Measurements from ENCODE around the gene HLA-DMA.

HLA-DMA gene

DNA sequence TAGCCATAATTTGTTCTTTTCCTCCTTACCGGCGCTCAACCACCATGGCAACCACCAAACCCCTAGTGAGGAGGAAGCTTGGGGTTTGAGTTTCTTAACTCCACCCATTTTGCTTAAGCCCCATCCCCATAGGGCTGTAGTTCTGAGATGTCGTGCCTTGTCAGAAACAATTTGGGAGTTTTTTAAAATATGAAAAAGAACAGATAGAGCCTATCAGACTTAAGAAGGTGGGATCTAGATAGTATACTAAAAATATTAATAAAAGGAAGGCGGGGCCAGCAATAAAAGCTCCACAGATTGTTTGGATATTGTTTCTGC lies 21.1 kb upstream of the HLA-DMA start:
- no peak for DNase-seq

DNA sequence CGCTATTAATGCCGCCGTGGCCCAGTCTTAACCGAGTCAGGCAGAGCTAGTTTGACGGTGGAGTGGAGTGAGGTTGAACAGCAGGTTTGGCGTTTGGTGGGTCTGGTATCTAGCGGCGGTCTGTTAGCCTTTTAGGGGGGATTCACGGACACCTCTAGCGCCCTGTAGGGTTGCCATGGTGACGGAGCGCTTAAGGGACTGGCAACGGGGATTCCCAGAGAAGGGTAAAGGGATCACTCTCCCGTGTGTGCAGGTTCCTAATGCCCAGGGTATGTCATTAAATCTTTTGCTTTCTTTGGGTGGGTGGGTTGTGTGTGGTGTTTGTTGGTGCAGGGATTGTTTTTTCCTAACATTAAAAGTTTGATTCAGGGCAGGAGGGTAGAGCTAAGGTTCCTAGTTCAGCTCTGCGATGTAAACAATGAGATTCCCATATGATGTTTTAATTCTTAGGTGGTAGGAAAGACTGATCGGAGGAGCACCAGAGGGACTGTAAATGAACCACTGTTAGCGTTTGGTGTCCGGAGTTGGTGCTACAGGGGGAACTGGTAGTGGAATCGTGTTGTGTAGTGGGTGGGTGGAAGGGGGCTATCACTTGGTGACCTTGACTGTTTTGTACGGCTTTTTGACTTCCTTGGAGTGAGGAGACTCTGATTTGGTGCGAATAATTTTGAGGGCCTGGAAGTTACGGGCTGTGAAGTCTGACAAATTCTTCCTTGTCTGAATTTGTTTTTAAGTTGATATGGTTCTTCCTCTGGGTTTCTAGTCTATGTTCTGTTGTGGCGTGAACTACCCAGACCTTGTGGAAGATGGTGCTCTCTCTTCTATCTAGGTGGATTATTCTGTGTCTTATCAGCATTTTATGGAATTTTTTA lies 20.5 kb upstream of the HLA-DMA start:
- peak in 2 of 4 experiments; percentile 30 to 37 for DNase-seq

DNA sequence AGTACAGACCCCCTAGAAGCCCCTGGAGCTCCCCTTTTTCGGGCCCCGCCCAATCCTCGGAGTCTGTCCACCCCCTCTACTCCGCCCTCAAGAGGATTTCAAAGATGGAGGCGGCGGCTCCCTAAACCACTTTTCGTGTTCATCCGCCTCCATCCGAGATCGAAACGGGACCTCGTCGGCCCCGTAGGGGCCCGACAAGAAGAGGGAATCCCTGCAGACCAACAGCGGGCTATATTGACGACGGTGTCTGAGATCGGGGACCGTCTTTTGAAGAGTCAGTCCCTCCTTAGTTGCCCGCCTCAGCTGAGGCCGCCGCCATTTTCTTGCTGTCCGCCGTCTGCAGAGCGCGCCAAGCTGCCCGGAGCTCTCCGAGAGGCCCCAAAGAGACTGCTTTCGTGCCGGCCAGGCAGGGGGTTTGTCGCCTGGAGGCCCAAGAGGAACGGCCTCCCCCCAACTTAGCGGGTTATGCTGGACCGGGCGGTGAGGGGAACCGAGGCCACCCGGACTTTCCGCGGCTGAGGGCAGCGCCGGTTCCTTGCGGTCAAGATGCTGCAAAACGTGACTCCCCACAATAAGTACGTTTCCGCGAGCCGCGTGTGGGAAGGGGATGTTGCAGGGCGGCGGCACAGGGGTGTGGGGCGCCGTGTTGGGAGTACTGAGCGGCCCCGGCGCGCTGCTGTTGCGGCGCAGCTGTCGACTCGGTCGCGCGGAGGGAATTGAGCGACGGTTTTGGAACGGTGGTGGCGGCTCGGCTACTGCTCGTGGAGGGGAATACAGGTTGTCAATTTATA lies 19.7 kb upstream of the HLA-DMA start:
- peak in 3 of 4 experiments; percentile 49 to 60 (median 60) for DNase-seq

DNA sequence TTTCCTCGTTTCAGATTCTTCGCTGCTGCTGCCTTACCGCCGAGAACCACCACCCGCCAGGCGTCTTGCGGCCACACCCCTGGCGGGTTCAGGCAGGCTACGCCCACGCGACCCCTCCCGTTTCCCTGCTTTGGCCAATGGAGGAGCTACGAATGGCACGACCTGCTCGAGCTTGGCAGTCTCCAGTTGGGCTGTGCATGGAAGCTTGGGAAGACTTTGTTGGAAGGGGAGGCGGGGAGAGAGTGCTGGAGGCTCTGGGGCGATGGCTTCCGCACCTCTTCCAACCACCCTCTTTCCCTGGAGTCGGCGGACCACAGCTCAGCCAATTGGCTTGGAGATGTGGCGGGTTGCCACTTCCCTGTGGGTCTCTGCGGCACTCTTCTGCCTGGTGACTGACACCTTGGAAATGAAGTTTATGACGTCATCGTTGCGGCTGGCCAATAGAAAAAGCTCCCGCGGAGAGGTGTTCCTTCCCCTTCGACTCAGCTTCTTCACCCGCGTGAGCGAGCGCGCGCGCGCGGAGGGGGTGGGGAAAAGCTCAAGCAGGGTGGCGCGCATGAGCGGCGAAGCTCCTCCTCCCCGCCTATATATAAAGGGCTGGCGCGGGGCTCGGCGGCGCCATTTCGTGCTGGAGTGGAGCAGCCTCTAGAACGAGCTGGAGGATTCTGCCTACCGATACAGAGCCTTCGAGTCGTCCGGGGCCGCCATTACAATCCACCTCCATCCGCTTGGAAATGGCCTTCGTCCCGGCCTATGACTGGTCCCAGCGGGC lies 18.9 kb upstream of the HLA-DMA start:
- DNase-seq = peak; percentile 98 to 100 (median 99)

DNA sequence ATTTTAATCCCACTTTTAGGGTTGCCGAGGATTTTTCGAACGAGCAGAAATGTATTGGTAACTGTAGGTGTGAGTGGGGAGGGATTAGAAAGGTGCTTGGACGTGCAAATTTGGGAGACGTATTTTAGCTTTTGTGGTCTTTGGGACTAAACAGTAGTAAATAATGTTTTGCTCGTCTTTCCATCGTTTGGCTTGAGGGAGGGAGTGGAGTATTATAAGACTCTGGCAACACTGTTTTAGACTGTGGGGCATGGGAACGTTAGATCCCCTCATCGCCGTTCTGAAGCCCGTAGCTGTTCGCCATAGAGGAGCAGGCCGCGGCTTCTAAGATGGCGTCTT lies 18.3 kb upstream of the HLA-DMA start:
- DNase-seq = no peak

DNA sequence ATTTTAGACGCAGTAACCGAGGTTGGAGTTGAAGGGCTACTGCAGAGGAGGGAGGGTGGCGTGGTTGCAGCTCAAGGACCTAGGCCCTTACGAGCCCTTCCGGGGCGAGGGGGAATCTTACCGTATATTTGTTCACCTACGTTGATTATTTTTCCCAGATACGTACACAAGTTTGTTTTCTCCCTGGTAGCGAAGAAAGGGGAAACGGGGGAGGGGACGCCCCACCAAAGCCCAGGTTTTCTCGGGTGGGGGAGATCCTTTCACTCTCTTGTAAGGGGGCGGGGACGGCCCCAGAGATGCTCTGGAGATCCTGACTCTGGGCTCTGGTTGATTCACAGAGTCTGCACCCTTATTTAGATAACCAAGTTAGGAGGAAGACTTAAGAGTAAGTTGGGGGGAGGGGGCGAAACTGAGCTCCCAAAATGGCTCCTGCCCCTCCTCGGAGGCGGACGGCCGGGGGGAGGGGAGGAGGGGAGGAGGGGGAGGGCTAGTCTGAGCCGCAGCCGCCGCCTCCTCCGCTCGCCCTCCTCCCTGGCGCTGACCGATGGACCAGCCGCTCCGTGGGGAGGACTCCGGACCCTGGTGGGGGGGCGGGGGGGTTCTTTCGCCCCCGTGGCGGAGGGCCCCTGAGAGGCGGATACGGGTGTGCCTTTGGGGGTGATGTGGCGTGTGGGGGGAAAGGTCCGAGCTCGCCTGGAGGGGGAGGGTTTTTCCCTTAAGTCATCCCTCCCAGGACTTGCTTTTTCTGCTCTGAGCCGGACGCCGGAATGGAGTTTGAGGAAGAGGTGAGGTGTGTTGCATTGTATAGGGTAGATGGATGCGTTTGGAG lies 17.7 kb upstream of the HLA-DMA start:
- DNase-seq = peak; percentile 65 to 77 (median 70)

DNA sequence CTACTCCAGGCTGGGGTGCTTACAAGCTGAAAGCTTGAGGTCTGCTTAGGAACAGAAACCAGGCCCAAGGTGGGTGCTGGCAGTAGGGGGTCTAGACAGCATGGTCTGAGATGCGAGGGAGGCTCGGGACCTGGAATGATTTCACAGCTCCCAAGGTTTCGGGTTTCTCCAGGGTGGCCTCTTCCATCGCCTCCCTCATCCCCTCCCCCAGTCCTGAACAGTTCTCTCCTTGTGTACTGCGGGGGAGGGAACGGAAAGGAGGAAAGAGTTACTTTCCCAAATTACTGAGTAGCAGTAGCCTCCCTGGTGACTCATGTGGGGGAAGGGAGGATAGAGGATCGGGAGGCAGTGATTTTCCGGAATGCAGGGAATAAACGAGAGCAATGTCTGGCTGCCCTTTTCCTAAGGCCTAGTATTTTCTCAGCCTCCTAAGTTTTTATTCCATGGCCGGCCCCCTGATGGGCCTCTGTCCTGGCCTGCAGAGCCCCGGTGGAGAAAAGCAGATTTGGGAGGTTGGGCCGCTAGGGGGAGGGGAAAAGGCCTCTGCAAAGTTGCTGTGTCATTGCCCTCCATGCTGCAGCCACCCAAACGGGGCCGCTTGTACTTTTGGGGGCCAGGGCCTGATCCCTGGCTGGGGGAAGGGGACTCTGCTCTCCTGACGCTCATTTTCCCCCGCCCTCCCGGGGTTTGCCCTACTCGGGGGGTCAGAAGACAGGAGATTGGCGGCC lies 17.0 kb upstream of the HLA-DMA start:
- DNase-seq = peak; percentile 40 to 73 (median 58)

DNA sequence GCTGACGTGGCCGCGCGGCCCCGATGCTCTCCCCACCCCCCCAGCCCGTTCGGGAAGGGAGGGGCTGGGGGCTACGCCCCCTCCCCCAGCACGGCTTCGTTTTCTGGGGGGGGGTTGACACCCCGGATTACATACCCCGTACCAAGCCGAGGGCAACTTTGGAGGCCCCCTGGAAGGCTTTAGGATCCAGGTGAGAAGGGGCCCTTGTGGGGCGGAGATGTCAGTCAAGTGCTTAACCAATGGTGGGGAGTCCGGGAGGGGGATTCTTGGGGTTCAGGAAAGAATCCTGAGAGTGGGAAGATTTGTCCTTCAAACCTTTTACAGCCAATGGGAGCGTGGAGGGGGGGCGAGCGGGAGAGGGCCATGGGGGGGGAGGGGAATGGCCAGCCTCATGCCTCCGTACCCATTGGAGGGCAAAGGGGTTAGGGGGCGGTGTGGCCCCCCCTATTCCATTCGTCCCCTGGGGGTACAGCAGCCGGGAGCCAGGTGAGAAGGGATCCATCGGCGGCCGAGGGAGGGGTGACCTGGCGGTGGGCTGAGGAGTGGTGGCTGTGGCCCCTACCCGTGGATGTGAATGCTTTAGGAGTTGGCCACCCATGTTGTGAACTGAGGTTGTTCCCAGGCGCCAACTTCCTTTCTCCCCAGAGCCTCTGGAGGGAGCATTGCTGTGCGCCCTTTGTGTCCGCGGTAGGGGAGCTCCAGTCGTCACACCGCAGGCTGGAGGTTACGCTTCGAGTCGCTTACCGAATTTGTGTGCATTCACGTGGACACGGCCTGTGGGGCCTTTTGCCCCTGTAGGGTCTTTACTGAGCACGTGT lies 16.2 kb upstream of the HLA-DMA start:
- peak in 3 of 4 experiments; percentile 29 to 66 (median 61) for DNase-seq

DNA sequence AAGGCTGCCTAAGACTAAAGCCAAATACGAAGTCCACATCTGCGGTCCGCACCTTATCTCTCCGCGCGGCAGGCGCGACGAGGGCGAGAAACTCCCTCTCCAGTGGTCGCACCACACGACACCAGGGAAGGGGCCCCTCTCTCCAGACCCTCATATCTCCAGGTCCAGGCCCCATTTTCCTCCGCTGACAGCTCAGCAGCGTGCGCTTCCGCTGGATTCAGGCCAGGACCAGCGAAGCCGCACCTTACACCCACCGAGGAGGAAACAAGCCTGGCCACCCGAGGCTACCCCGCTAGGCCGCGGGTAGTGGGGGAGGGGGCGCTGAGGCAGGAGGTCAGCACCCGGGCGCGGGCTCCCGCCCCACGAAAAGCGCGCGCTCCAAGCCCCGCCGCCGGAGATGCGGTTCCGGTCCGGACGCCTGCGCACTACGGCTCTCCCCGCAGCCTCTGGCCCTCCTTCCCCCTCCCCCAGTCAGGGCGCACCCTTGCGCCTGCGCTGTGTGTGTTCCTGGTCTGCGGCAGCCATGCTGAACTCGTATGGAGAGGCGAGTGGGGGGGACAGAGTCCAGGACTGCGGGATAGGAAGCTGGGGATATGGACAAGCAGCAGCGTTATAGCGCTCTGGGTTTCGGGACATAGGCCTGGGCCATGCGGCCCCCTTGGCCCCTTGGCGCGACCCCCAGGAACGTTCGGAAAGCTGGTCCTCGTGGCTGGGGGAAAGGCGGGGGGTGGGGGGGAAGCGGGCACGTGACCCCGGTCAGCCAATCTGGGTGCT lies 15.4 kb upstream of the HLA-DMA start, which contains the start of gene BRD2:
BRD2 (plus strand) TSS at position 502 of the 774 bp plus-strand sequence. CDS start 4,305 bp downstream, outside the sequence.
- DNase-seq = peak; percentile 87 to 94 (median 89)

DNA sequence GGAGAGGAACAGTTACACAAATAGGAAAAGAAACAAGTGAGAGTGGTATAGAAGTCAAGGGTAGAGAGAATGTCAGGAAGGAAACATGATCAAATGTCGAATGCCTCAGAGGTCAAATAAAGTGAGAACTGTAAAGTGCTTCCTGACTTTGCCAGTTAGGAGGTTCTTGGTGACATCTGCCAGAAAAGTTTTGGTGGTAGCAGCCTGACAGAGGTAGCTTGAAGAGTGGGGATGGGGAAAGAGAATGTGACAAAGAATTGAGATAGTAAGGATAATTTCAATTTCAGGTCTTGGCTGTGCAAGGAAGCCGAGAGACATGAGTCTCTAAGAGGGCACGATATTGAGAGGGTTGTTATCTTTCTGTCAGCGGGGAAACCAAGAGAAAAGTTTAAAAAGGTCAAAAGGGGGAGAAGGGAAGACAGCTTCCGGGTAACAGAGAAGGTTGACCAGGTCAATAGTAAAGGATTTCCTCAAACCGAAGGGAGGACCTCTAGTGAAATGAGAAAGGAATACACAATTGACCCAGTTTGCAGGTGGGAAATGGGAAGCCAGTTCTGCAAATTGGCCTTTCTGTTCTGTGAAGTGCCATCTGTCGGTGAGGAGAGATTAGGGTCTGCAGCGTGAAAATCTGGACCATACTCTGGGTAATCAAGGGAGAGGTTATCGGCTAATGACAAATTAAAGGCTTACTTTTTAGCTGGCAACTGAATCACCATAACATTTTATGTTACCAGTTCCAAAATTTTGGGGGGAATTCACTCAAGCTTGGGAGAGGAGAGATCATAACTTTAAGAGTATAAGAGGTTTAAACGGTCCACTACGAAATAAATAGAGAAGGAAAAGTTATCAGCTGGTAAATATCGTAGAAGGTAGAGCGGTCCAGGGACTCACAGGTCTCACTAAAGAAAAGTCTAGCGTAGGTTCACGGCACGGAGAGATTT lies 14.5 kb upstream of the HLA-DMA start:
- DNase-seq = no peak

DNA sequence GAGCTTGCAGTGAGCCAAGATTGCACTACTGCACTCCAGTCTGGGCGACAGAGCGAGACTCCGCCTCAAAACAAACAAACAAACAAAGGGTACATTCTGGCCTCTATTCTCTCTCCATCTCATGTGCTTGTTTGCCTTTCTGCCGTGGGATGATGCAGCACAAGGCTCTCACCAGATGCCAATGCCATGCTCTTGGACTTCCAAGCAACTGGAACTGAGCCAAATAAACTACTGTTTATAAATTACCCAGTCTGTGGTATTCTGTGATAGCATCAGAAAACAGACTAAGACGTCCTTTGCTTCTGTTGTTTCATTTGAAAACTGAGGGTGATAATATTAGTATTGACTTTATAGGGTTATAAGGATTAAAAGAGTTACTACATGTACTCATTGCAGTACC lies 11.9 kb upstream of the HLA-DMA start:
- no peak for DNase-seq

DNA sequence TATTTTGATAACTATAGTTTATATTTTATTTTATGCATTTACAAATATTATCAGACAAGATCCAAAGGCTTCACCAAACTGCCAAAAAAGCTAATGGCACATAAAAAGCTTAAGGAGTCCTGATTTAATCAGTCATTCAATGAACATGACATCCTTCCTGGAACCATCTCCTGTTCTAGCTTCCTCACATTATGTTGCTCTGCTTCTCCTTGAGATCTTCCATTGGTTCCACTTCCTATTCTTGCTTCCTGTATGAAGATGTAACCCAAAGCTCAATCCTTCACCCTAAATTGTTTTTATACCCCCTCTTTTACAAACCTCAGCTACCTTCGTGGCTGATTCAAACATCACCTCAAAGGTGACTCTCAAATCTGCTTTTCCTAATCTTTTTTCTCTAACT lies 11.0 kb upstream of the HLA-DMA start:
- DNase-seq = no peak

DNA sequence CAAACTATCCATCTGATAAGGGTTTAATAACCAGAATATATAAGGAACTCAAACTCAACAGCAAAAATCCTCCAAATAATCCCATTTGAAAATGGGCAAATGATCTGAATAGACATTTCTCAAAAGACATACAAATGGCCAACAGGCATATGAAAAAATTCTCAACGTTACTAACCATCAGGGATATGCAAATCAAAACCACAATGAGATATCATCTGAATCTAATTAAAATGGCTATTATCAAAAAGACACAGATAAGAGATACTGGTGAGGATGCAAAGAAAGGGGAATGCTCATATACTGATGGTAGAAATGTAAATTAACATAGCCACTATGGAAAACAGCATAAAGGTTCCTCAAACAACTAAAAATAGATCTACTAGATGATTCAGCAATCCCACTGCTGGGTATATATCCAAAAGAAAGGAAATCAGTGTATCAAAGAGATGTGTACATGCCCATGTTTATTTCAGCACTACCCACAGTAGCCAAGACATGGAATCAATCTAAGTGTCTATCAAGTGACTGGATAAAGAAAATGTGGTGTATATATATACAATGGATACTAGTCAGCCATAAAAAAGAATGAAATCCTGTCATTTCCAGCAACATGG lies 9.4 kb upstream of the HLA-DMA start:
- DNase-seq = no peak

DNA sequence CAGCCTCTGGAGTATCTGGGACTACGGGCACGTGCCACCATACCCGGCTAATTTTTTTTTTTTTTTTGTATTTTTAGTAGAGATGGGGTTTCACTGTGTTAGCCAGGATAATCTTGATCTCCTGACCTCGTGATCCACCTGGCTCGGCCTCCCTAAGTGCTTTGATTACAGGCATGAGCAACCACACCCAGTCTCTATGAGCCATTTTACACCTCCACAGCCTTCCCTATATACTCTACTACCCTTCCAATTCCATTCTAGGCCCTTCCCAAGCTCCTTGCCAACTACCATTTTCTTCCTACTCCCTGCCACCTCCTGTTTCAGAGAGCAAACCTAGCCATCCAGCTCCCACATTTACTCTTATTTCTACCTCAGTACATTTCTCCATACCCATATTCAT lies 7.7 kb upstream of the HLA-DMA start:
- DNase-seq = no peak

DNA sequence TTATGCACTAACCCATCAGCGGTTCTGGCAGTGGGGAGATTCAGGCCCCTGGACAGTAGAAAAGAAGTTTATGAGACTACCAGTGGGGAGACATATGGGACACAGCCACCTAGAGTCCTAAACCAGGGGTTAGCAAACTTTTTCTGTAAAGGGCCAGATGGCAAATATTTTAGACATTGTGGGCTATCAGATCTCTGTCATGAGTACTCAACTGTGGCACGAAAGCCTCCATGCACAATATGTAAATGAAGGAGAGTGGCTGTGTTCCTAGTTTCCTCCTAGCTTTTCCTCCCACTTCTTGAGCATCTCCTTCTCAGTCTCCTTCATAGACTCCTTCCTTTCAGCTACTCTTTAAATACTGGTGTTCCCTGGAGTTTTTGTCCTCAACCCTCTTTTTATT lies 3.3 kb upstream of the HLA-DMA start:
- DNase-seq = no peak

DNA sequence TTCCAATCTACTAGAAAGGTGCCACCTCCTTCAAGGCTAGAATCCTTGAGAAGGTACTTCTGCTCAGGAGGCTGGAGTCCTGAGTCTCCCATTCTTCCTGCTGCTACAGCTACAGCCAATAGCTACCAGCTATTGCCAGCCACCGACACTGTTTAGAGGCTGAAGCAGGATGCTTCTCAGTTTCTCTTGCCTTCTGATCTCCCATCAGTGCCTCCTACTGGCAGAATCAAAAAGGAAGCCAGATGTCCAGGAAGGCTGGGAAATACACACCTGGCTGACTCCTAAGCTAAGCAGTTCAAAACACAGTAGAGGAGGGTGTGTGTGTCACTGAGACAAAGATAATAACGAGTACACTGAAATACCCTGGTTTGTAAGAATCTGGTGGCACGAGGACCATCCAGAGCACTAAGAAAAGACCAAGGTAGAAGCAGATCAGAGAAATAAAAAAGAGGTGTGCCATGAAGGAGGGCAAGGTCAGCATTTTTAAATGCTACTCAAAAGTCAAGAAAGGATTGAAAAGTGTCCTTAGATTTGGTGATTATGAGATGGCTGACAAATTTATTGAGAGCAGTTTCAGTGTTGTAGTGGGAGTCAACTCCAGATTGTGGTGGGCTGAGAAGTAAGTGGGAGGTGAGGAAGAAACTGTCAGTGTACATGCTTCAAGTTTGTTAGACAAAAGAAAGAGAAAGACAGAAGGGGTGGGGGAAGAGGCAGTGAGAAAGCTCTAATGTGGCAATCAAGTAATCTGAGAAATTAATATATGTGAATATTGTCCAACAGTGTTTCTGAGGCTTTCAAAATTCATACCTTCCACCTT lies 2.3 kb upstream of the HLA-DMA start:
- DNase-seq = no peak

DNA sequence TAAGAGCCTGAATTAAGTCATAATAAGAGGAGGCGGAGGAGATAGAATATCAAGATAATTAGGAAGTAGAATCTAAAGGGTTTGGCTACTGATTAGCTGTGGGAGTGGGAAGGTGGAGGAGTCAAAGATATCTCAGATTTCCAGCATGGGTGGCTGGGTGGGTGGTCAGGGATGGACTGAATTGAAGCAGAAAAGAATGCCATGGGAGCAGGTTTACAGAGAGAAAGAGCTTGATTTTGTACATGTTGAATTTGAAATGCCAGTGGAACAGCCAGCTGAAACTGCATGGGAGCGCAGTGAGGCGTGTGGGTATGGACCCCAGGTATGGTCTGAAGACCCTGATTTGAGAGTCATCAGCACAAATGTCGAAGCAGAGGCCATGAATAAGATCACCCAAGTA lies 1.4 kb upstream of the HLA-DMA start:
- no peak for DNase-seq

Data from activated CD4-positive, CD25-positive, alpha-beta regulatory T cell (primary cell).